ENCODE data around the gene ZNF74.

The ZNF74 gene

DNA sequence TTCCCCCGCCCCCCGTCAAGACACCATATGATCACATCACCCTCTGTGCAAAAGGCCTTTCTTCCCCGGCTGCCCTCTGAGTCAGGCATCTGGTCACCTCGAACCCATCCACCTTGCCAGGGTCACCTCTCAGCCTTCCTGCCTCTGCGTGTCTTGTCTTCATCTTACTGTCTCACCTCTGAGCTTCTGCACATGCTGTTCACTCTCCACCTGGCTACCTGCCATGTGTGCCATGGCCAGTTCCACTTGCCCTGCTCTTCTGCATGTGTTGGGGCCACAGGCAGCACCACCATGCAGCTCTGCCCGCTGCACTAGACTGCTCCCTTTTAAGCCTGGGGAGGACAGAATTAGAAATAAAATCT is 9.8 kb downstream of the ZNF74 start:
- Histone ChIP-seq H3K27ac (ENCODE audit: extremely low read depth, low read depth, low read length) (no peak overlapping the region), H3K9me3 (ENCODE audit: control insufficient read depth, insufficient read depth, low read depth, low read length) (no peaks in the 10 kb centered on the region), H3K4me3 (ENCODE audit: low read depth, low read length) (no peak overlapping the region), H3K36me3 (ENCODE audit: control insufficient read depth in 2 of 2, insufficient read depth in 1 of 2, low read length in 2 of 2) (peaks cover 0 to 74% of the 10 kb centered on the region in 2 experiments; a peak in 2 of 3 replicates), H3K4me1 (ENCODE audit: control insufficient read depth, insufficient read depth, low read length) (no peaks in the 10 kb centered on the region)
- no peak for TF ChIP-seq ZNF19 (tag by site-specific recombination; IDR thresholded peaks at IDR 0.05; ENCODE audit: low read depth)
- TF ChIP-seq, protein P1, sequence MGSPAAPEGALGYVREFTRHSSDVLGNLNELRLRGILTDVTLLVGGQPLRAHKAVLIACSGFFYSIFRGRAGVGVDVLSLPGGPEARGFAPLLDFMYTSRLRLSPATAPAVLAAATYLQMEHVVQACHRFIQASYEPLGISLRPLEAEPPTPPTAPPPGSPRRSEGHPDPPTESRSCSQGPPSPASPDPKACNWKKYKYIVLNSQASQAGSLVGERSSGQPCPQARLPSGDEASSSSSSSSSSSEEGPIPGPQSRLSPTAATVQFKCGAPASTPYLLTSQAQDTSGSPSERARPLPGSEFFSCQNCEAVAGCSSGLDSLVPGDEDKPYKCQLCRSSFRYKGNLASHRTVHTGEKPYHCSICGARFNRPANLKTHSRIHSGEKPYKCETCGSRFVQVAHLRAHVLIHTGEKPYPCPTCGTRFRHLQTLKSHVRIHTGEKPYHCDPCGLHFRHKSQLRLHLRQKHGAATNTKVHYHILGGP (tag by site-specific recombination; IDR thresholded peaks at IDR 0.05) = no peak
- TF ChIP-seq, protein P2, sequence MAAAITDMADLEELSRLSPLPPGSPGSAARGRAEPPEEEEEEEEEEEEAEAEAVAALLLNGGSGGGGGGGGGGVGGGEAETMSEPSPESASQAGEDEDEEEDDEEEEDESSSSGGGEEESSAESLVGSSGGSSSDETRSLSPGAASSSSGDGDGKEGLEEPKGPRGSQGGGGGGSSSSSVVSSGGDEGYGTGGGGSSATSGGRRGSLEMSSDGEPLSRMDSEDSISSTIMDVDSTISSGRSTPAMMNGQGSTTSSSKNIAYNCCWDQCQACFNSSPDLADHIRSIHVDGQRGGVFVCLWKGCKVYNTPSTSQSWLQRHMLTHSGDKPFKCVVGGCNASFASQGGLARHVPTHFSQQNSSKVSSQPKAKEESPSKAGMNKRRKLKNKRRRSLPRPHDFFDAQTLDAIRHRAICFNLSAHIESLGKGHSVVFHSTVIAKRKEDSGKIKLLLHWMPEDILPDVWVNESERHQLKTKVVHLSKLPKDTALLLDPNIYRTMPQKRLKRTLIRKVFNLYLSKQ (tag by site-specific recombination; IDR thresholded peaks at IDR 0.05; ENCODE audit: borderline replicate concordance) = no peak
- TF ChIP-seq, protein P3, sequence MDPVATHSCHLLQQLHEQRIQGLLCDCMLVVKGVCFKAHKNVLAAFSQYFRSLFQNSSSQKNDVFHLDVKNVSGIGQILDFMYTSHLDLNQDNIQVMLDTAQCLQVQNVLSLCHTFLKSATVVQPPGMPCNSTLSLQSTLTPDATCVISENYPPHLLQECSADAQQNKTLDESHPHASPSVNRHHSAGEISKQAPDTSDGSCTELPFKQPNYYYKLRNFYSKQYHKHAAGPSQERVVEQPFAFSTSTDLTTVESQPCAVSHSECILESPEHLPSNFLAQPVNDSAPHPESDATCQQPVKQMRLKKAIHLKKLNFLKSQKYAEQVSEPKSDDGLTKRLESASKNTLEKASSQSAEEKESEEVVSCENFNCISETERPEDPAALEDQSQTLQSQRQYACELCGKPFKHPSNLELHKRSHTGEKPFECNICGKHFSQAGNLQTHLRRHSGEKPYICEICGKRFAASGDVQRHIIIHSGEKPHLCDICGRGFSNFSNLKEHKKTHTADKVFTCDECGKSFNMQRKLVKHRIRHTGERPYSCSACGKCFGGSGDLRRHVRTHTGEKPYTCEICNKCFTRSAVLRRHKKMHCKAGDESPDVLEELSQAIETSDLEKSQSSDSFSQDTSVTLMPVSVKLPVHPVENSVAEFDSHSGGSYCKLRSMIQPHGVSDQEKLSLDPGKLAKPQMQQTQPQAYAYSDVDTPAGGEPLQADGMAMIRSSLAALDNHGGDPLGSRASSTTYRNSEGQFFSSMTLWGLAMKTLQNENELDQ (tag by site-specific recombination; IDR thresholded peaks at IDR 0.05; ENCODE audit: low read depth) = no peak
- TF ChIP-seq KLF7 (tag by site-specific recombination; IDR thresholded peaks at IDR 0.05; ENCODE audit: borderline replicate concordance) = no peak
- TF ChIP-seq, protein P4, sequence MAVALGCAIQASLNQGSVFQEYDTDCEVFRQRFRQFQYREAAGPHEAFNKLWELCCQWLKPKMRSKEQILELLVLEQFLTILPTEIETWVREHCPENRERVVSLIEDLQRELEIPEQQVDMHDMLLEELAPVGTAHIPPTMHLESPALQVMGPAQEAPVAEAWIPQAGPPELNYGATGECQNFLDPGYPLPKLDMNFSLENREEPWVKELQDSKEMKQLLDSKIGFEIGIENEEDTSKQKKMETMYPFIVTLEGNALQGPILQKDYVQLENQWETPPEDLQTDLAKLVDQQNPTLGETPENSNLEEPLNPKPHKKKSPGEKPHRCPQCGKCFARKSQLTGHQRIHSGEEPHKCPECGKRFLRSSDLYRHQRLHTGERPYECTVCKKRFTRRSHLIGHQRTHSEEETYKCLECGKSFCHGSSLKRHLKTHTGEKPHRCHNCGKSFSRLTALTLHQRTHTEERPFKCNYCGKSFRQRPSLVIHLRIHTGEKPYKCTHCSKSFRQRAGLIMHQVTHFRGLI (tag by site-specific recombination; IDR thresholded peaks at IDR 0.05) = no peak
- no peak for TF ChIP-seq ZNF391 (tag by site-specific recombination; IDR thresholded peaks at IDR 0.05; ENCODE audit: borderline replicate concordance, low read depth)
- no peak for TF ChIP-seq HOXA7 (CRISPR knock-in tag; IDR thresholded peaks at IDR 0.05; ENCODE audit: borderline replicate concordance)
- TF ChIP-seq HOXC10 (CRISPR knock-in tag; IDR thresholded peaks at IDR 0.05) = no peak
- POLR2A ChIA-PET = interaction anchor here (2.8 kb wide), 1 partner anchor 10 kb away, joined by 13 read pairs; the partner anchor contains the start of gene ZNF74
- CTCF ChIA-PET = interaction anchor here (1.2 to 1.9 kb wide), 2 partner anchors 9 to 15 kb away, joined by 4 read pairs; no protein-coding TSS in a partner anchor

DNA sequence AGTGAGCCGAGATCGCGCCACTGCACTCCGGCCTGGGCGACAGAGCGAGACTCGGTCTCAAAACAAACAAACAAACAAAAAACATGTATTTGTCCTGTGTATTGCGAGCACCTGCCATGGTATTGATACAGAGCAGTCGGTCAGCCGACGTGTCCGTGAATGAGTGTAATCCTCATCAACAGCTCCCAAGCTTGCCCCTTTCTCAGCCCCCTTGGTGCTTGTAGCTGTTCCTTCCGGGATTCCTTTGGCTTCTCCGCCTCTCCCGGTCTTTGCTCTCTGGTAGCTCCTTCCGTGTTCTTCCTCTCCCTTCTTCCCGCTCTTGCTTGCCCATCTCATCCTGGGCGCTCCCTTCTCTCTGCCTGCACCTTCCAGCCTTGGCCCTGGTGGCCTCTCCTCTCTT is 10.9 kb downstream of the ZNF74 start:
- Histone ChIP-seq H3K4me1 (ENCODE audit: control insufficient read depth, insufficient read depth, low read length) (no peaks in the 10 kb centered on the region), H3K27ac (ENCODE audit: extremely low read depth, low read depth, low read length) (no peak overlapping the region), H3K4me3 (ENCODE audit: low read depth, low read length) (no peak overlapping the region), H3K9me3 (ENCODE audit: control insufficient read depth, insufficient read depth, low read depth, low read length) (no peaks in the 10 kb centered on the region), H3K36me3 (ENCODE audit: control insufficient read depth in 2 of 2, insufficient read depth in 1 of 2, low read length in 2 of 2) (peaks cover 0 to 74% of the 10 kb centered on the region in 2 experiments; a peak in 2 of 3 replicates)
- ChIA-PET POLR2A (no interaction called here), CTCF (interaction anchor here (0.6 to 1.9 kb wide), 2 partner anchors 10 to 15 kb away, joined by 3 to 4 read pairs; no protein-coding TSS in a partner anchor)
- TF ChIP-seq, protein P5, sequence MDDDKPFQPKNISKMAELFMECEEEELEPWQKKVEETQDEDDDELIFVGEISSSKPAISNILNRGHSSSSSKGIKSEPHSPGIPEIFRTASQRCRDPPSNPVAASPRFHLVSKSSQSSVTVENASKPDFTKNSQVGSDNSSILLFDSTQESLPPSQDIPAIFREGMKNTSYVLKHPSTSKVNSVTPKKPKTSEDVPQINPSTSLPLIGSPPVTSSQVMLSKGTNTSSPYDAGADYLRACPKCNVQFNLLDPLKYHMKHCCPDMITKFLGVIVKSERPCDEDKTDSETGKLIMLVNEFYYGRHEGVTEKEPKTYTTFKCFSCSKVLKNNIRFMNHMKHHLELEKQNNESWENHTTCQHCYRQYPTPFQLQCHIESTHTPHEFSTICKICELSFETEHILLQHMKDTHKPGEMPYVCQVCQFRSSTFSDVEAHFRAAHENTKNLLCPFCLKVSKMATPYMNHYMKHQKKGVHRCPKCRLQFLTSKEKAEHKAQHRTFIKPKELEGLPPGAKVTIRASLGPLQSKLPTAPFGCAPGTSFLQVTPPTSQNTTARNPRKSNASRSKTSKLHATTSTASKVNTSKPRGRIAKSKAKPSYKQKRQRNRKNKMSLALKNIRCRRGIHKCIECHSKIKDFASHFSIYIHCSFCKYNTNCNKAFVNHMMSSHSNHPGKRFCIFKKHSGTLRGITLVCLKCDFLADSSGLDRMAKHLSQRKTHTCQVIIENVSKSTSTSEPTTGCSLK (tag by site-specific recombination; IDR thresholded peaks at IDR 0.05) = no peak
- TF ChIP-seq ZNF266 (tag by site-specific recombination; IDR thresholded peaks at IDR 0.05; ENCODE audit: low read depth) (no peak), ZFP69B (tag by site-specific recombination; IDR thresholded peaks at IDR 0.05) (no peak), ZNF560 (tag by site-specific recombination; IDR thresholded peaks at IDR 0.05; ENCODE audit: borderline replicate concordance) (no peak), ZSCAN30 (tag by site-specific recombination; IDR thresholded peaks at IDR 0.05) (no peak)
- TF ChIP-seq, protein P6, sequence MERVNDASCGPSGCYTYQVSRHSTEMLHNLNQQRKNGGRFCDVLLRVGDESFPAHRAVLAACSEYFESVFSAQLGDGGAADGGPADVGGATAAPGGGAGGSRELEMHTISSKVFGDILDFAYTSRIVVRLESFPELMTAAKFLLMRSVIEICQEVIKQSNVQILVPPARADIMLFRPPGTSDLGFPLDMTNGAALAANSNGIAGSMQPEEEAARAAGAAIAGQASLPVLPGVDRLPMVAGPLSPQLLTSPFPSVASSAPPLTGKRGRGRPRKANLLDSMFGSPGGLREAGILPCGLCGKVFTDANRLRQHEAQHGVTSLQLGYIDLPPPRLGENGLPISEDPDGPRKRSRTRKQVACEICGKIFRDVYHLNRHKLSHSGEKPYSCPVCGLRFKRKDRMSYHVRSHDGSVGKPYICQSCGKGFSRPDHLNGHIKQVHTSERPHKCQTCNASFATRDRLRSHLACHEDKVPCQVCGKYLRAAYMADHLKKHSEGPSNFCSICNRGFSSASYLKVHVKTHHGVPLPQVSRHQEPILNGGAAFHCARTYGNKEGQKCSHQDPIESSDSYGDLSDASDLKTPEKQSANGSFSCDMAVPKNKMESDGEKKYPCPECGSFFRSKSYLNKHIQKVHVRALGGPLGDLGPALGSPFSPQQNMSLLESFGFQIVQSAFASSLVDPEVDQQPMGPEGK (tag by site-specific recombination; IDR thresholded peaks at IDR 0.05) = no peak
- TF ChIP-seq, protein P1 (tag by site-specific recombination; IDR thresholded peaks at IDR 0.05) = no peak
- TF ChIP-seq, protein P7, sequence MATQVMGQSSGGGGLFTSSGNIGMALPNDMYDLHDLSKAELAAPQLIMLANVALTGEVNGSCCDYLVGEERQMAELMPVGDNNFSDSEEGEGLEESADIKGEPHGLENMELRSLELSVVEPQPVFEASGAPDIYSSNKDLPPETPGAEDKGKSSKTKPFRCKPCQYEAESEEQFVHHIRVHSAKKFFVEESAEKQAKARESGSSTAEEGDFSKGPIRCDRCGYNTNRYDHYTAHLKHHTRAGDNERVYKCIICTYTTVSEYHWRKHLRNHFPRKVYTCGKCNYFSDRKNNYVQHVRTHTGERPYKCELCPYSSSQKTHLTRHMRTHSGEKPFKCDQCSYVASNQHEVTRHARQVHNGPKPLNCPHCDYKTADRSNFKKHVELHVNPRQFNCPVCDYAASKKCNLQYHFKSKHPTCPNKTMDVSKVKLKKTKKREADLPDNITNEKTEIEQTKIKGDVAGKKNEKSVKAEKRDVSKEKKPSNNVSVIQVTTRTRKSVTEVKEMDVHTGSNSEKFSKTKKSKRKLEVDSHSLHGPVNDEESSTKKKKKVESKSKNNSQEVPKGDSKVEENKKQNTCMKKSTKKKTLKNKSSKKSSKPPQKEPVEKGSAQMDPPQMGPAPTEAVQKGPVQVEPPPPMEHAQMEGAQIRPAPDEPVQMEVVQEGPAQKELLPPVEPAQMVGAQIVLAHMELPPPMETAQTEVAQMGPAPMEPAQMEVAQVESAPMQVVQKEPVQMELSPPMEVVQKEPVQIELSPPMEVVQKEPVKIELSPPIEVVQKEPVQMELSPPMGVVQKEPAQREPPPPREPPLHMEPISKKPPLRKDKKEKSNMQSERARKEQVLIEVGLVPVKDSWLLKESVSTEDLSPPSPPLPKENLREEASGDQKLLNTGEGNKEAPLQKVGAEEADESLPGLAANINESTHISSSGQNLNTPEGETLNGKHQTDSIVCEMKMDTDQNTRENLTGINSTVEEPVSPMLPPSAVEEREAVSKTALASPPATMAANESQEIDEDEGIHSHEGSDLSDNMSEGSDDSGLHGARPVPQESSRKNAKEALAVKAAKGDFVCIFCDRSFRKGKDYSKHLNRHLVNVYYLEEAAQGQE (tag by site-specific recombination; IDR thresholded peaks at IDR 0.05) = no peak

Measured in HEK293 (cell line).